ENCODE data around the gene RPS18.

DNA sequence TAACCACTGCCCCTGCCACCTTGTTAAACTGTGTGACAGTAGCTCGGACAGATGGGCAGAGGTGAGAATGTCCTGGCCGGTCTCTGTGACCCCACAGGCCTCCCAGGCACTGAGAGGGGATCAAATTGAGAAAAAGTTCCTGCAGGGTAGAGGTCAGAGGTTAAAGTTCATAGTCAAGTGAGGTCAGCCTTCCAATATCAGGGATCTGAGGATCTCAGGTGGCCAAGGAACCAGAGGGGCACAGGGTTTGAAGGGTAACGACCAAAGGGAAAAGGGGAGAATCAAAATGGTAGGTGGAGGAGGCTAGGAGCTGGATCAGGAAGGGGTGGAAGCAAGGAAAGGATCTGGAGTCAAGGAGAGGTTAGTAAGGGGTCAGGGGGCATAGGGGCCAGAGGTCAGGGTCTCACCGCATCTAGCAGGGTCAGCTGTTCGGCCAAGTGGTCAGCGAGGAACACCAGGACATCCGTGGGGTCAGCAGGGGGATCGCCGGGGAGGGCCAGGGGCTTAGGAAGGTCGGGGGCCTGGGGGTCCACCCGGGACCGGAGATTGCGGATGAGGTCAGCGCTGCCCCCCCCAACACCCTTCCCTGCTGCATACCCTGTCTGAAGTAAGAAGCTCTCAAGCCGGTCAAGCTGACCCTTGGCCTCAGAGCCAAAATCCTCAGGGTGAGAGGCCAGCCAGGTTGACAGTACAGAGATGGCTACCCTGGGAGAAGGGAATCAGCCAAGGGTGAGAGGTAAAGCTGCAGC, 23.9 kb downstream of the RPS18 start:
- TF ChIP-seq POLR2A (IDR thresholded peaks at IDR 0.05), result no peak
- TF ChIP-seq, protein P1, sequence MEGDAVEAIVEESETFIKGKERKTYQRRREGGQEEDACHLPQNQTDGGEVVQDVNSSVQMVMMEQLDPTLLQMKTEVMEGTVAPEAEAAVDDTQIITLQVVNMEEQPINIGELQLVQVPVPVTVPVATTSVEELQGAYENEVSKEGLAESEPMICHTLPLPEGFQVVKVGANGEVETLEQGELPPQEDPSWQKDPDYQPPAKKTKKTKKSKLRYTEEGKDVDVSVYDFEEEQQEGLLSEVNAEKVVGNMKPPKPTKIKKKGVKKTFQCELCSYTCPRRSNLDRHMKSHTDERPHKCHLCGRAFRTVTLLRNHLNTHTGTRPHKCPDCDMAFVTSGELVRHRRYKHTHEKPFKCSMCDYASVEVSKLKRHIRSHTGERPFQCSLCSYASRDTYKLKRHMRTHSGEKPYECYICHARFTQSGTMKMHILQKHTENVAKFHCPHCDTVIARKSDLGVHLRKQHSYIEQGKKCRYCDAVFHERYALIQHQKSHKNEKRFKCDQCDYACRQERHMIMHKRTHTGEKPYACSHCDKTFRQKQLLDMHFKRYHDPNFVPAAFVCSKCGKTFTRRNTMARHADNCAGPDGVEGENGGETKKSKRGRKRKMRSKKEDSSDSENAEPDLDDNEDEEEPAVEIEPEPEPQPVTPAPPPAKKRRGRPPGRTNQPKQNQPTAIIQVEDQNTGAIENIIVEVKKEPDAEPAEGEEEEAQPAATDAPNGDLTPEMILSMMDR (IDR thresholded peaks at IDR 0.05), result no peak
- no peak for TF ChIP-seq EP300 (IDR thresholded peaks at IDR 0.05)
